AG20443 (cell line): ENCODE results near the gene RGL3.
A peak's percentile ranks its signal among the peaks of the same experiment; 100 is the strongest.
"Not testable (repeated sequence)": the region's sequence is repeated elsewhere in the genome, so short reads cannot be mapped to it uniquely, and the experiment has no call there.

ENCODE experiments used
- DNase-seq: peaks from one replicate; pipeline ENCODE4 v3.0.0; 2012; ENCODE audit warnings: low spot score, mixed read lengths

The RGL3 gene

DNA sequence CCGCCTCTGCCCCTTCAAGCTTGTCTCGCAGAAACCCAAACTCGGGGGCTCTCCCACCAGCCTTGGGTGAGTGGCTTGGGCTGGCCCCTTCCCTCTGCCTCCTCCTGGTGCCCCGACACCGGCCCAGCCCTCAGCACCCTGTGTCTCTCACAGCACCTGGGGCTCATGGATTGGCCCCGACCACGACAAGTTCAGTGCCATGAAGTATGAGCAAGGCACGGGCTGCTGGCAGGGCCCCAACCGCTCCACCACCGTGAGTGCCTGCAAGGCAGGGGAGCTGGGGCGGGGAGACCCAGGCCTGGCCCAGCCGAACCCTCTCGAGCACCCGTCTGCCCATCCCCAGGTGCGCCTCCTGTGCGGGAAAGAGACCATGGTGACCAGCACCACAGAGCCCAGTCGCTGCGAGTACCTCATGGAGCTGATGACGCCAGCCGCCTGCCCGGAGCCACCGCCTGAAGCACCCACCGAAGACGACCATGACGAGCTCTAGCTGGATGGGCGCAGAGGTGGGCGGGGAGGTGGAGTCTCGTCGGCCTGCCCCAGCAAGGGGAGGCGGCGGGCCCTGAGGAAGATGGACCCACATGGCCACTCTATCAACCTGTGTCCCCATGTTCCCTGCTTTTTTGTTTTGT is 29.9 kb upstream of the RGL3 start:
- no peak for DNase-seq

DNA sequence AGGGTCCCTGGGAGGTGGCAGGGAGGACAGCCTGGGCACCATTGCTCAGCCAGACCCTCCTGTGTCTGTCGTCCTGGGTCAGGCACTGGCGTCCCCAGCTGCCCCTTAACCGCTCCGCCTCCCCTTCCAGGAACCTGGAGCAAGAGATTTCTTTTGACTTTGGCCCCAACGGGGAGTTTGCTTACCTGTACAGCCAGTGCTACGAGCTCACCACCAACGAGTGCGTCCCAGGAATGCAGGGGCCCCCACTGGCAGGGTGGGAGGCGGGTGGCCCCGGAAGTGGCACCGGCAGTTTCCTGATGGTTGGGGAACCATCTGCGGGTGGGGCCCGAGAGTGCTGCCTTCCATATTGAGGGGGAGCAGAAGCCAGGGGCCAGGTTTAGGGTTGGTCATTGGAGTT is 29.3 kb upstream of the RGL3 start:
- no peak for DNase-seq

DNA sequence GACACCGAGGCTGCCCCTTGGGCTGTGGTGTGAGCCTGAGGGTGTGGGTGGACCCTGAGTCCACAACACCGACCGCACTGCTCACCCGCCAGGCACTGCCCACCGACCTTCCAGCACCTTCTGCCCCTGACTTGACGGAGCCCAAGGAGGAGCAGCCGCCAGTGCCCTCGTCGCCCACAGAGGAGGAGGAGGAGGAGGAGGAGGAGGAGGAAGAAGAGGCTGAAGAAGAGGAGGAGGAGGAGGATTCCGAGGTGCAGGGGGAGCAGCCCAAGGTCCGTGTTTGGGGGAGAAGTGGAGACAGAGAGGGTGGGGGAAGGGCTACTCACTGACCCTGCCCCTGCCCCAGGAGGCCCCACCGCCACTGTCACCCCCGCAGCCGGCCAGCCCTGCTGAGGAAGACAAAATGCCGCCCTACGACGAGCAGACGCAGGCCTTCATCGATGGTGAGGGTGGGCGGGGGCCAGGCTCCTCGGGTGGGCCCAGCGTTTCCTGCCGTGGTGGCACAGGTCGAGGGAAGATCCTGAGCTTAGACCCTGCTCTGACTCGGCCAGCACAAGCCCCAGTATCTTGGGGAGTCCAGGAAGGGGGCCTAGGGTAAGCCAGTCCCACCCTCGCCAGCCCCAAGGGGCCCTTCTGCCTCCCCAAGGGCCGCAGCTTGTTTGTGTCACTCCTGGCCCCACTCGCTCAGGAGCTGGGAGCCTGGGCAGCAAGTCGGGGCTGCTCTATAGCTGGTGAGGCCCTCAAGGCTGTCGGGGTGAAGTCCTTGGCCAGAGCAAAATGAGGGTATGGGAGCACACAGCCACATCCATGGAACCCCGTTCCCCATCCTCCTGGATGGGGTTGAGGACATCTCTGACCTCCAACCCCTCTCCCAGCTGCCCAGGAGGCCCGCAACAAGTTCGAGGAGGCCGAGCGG is 28.5 kb upstream of the RGL3 start:
- no peak for DNase-seq

DNA sequence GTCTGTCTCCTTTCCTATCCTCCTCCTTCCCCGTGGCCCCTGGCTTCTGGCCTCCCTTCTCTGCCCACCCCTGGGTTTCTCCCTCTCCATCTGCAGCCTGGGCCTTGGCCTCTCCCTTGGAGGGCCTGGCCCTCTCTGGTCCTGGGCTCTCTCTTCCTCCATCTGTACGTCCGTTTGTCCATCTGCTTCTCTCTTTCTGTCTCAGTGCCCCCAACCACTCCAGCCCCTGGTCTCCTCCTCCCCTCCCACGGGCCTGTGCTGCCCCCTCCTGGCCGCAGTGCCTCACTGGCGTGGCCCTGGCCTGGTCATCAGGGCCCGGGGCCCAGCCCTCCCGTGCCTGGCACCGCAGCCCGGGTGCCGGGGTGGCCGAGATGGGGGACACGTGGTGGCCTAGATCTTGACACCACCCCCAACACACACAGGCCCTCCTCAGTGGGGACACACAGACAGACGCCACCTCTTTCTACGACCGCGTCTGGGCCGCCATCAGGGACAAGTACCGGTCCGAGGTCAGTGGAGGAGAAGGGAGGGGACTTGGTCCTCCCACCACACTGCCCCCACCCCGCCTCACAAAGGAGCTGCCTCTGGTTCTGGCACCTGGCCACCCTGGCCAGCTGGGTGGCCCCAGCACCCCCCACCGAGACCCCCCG is 27.7 kb upstream of the RGL3 start:
- DNase-seq: peak; percentile 89

GRCh38 chr19:11446271-11446651 is 27.1 kb upstream of the RGL3 start:
- no peak for DNase-seq

GRCh38 chr19:11445141-11445540 is 26.0 kb upstream of the RGL3 start:
- DNase-seq: no peak

DNA sequence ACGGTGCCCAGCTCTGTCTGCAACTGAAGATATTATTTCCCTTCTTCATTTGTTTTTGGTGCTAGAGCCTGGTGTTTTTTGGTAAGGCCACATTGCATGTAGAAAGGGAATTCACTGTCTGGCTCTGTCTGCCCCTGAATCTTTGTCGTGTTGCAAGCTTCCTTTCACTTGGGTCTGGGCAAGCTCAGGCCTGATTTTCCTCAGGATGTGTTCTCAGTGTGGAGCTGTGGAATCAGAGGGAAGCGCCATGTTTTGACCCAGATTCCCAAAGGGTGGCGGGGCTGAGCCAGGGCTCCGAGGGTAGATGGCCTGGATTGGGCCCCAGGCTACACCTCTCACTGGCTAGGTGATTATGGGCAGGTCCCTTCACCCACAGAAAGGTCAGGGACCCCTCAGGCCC is 24.9 kb upstream of the RGL3 start:
- DNase-seq: no peak

- DNase-seq: no peak
Observed at GRCh38 chr19:11437955-11438354, 18.8 kb upstream of the RGL3 start.

GRCh38 chr19:11435833-11436313 is 16.8 kb upstream of the RGL3 start:
- peak; percentile 27 for DNase-seq

DNA sequence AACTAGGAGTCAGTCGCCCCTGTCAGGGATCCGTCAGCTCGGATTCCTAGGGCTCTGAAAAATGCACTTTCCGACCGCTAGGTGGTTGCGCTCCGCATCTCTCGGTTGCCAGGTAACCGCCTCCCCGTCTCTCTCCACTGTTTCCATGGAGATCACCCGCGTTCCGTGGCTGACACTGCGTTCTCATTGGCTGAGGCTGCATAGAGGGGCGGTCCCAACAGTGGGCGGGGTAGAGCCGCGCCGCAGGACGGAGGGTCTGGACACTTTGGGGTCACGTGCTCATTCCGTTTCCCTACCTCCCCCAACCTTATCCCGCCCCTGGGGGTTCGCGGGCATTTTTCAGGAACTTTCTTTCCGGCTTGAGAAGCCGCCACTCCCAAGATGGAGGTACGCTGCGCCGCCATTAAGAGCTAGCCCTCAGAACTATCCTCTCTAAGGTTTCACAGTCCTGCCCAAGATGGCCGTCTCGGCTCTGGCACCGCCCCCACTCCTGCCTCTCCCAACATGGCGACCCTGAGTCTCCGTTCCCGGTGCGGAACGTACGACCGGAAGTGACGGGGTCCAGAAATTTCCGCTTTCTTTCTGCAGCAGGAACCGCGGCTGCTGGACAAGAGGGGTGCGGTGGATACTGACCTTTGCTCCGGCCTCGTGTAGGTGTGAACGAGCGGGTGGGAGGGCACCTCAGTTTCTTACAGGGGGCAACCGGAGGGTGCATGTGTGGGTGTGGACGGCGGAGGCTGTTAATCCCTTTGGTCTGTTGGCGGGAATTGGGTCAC is 16.1 kb upstream of the RGL3 start, which contains the start of the genes ODAD3 and PRKCSH:
TSS of gene ODAD3 (minus strand) at position 65 of the 776 bp plus-strand sequence. CDS start 105 bp downstream, outside the sequence.
TSS of gene PRKCSH (plus strand) at position 579 of the 776 bp plus-strand sequence. CDS start 483 bp downstream, outside the sequence.
- peak; percentile 99 for DNase-seq

- DNase-seq: no peak
Observed at GRCh38 chr19:11434703-11435056, 15.6 kb upstream of the RGL3 start.

GRCh38 chr19:11433526-11433925 is 14.4 kb upstream of the RGL3 start:
- DNase-seq: not testable (repeated sequence)

GRCh38 chr19:11426656-11427055 is 7.5 kb upstream of the RGL3 start:
- DNase-seq: no peak

- DNase-seq: no peak
Observed at GRCh38 chr19:11425719-11426457, 6.8 kb upstream of the RGL3 start.

DNA sequence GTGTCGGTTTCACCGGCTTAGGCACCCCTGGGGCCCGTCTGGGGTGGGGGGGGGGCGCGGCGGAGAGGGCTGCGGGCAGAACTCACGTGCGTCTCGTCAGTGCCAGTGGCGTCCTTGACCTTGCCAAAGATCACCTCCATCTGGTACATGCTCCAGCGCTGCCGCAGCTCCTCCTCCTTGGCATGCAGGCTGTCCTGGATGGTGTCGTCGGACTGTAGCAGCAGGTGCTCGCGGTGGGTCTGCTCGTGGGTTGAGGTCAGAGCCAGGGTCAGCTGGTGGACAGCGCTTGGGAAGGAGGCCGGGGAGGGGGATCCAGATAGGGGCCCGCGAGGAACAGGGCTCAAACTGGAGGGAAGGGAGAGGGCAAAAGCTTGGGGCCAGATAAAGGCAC is 4.7 kb upstream of the RGL3 start:
- peak; percentile 27 for DNase-seq

DNA sequence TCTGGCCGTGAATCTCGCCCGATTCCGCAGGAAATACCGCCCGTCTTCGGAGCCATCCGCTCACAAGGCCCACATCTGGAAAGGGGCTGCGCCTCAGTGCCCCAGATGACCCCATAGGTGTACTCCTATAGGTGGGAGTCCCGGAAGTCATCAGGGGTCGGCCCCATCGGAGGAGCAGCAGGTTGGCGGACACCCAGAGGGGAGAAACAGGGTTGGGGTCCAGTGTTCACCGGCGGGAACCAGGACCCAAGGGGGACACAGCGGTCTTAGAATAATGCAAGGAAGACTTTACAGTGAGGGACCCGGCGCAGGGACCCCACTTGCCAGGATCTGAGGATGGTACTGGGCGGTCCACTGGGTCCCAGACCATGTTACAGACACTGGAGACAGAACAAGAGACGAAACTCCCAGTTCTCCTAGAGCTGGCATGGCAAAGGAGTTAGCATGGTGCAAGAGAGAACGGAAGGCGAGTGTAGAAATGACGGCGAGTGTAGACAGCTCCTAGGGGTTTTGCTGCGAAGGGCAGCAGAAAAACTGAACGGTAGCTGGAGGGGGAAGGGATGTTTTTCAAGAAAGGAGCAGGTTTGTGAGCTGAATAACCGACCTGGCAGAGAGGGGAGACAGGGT is 4.2 kb upstream of the RGL3 start:
- DNase-seq: no peak

- DNase-seq: peak; percentile 81
Observed at GRCh38 chr19:11422163-11423065, 3.3 kb upstream of the RGL3 start.

- peak; percentile 48 for DNase-seq
Observed at GRCh38 chr19:11421371-11422098, 2.4 kb upstream of the RGL3 start.
